WTC11 (cell line): Measurements from ENCODE around the gene GCM1. TPM values are rescaled to one million over a fixed set of nuclear protein-coding genes. Genes with fewer than 3 reads are reported as not detected.

Experiments used
- ATAC-seq: fragments of 200-7000 bp; cut with Tn5 transposase; 2 replicates; pipeline ENCODE4 v1.10.0; 2021; ENCODE audit warnings: mild to moderate bottlenecking, moderate library complexity
- CTCF ChIA-PET: fragments of 300-600 bp; sonication (Branson Sonifier 250); formaldehyde crosslinking; loops from one replicate; lab custom pipeline; 2021; ENCODE audit warnings: antibody characterized with exemption; lab: Charles Lee
- POLR2A ChIA-PET: fragments of 350-600 bp; sonication (Branson Sonifier 250); formaldehyde crosslinking; loops from one replicate; lab custom pipeline; 2021; ENCODE audit warnings: antibody characterized with exemption; lab: Charles Lee
- DNase-seq: peaks from one replicate; pipeline ENCODE4 v3.0.0; 2021; ENCODE audit warnings: low spot score
- H3K27ac Mint-ChIP-seq: 2 replicates; pipeline ENCODE4 v1.8.0; 2021; ENCODE audit warnings: mixed read lengths
- H3K27me3 Mint-ChIP-seq: 2 replicates; pipeline ENCODE4 v1.8.0; 2021; ENCODE audit warnings: low read depth, mild to moderate bottlenecking, moderate library complexity, mixed read lengths
- H3K36me3 Mint-ChIP-seq: 2 replicates; pipeline ENCODE4 v1.8.0; 2021; ENCODE audit warnings: mixed read lengths
- H3K4me1 Mint-ChIP-seq: 2 replicates; pipeline ENCODE4 v1.8.0; 2022; ENCODE audit warnings: mixed read lengths
- H3K4me3 Mint-ChIP-seq: 2 replicates; pipeline ENCODE4 v1.8.0; 2021; ENCODE audit warnings: mild to moderate bottlenecking, moderate library complexity, mixed read lengths
- H3K9me3 Mint-ChIP-seq: 2 replicates; pipeline ENCODE4 v1.8.0; 2021; ENCODE audit warnings: mixed read lengths
- CREB1 ChIP-seq: sonication (generic); formaldehyde crosslinking; IDR thresholded peaks from 2 replicates; pipeline ENCODE4 v1.8.0; 2023; ENCODE audit warnings: mild to moderate bottlenecking, missing genetic modification reagents
- GRHL2 ChIP-seq: fragments of 250-450 bp; sonication (Bioruptor Pico); IDR thresholded peaks from 2 replicates; pipeline ENCODE4 v1.8.0; 2022; ENCODE audit warnings: mild to moderate bottlenecking, moderate library complexity; ENCODE audit not compliant: insufficient replicate concordance, severe bottlenecking
- NFATC4 ChIP-seq: fragments of 250-450 bp; sonication (Bioruptor Pico); IDR thresholded peaks from 2 replicates; pipeline ENCODE4 v1.9.0; 2021; ENCODE audit warnings: mild to moderate bottlenecking
- TP53 ChIP-seq: sonication (generic); formaldehyde crosslinking; IDR thresholded peaks from 2 replicates; pipeline ENCODE4 v1.8.1; 2023; ENCODE audit warnings: mild to moderate bottlenecking, missing genetic modification reagents
- ZNF138 ChIP-seq: sonication (generic); formaldehyde crosslinking; conservative IDR thresholded peaks from 2 replicates; pipeline ENCODE4 v1.8.1; 2022; ENCODE audit warnings: mild to moderate bottlenecking, moderate library complexity, missing genetic modification reagents
- ZNF232 ChIP-seq: sonication (generic); formaldehyde crosslinking; IDR thresholded peaks from 2 replicates; pipeline ENCODE4 v1.8.0; 2022; ENCODE audit warnings: mild to moderate bottlenecking, missing genetic modification reagents
- total RNA-seq: library from RNA; stranded (reverse); gene quantifications from 3 replicates; pipeline ENCODE4 v1.2.3, GENCODE V29; 2021
- TF ChIP-seq, protein P1 (sequence below): sonication (generic); formaldehyde crosslinking; IDR thresholded peaks from 2 replicates; pipeline ENCODE4 v1.8.1; 2023; ENCODE audit warnings: mild to moderate bottlenecking, missing genetic modification reagents, borderline replicate concordance
- TF ChIP-seq, protein P2 (sequence below): sonication (generic); formaldehyde crosslinking; IDR thresholded peaks from 2 replicates; pipeline ENCODE4 v1.8.1; 2023; ENCODE audit warnings: mild to moderate bottlenecking, missing genetic modification reagents, moderate library complexity
- TF ChIP-seq, protein P3 (sequence below): sonication (generic); formaldehyde crosslinking; IDR thresholded peaks from 2 replicates; pipeline ENCODE4 v1.8.1; 2022; ENCODE audit warnings: mild to moderate bottlenecking, moderate library complexity, missing genetic modification reagents
- TF ChIP-seq, protein P4 (sequence below): sonication (generic); formaldehyde crosslinking; IDR thresholded peaks from 2 replicates; pipeline ENCODE4 v1.8.1; 2023; ENCODE audit warnings: mild to moderate bottlenecking, moderate library complexity, missing genetic modification reagents
- TF ChIP-seq, protein P5 (sequence below): fragments of 250-450 bp; sonication (Bioruptor Pico); IDR thresholded peaks from 2 replicates; pipeline ENCODE4 v1.8.0; 2021; ENCODE audit warnings: mild to moderate bottlenecking

Gene GCM1
- total RNA-seq, 1 experiment from 2014 or later, result 0.09 TPM

DNA sequence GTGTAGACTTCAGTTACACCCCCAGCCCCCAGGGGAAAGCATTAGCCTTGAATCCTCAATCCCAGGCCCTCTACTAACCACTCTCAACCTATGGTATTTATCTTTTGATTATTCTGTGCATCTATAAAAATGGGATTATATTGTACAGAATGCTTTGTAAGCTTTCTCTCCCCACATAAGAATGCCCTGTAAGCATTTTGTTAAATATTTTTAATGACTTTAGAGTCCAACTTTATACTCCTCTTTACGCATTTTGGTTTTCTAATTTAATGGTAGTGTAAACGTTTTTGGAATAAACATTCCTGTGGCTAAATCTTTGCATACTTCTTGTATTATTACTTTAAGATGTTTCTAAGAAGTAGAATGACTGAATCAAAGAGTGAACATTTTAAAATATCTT, 48.1 kb downstream of the GCM1 start:
- Mint-ChIP-seq H3K4me3 (no peak overlapping the region), H3K4me1 (no peaks in the 10 kb centered on the region), H3K9me3 (no peaks in the 10 kb centered on the region), H3K27ac (no peak overlapping the region), H3K36me3 (peaks cover 37% of the 10 kb centered on the region), H3K27me3 (no peaks in the 10 kb centered on the region)
- CTCF ChIA-PET, result no interaction called here
- no peak for TF ChIP-seq ZNF232 (CRISPR knock-in tag)
- DNase-seq (no peak), ATAC-seq (no peak)
- POLR2A ChIA-PET, result no interaction called here

DNA sequence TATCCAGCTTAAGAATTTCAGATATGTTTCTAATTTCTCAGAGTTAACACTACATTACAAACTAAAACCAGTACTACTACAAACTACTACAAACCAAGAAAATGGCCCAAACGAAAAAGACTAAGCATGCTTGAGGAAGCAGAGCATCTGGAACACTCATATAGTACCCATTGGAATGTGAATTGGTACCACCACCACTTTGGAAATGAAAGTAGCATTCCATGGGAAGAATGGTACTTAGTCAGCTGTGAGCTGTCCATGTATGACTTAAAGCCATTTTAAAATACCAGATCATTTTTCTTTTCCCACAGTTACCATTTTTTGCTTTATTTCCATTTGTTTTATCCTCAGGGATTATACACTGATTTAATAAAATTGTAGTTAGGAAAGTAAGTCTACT, 52.9 kb downstream of the GCM1 start:
- Mint-ChIP-seq H3K36me3 (peaks cover 61% of the 10 kb centered on the region), H3K4me1 (no peaks in the 10 kb centered on the region), H3K9me3 (no peaks in the 10 kb centered on the region), H3K27me3 (no peaks in the 10 kb centered on the region), H3K27ac (no peak overlapping the region), H3K4me3 (no peak overlapping the region)
- POLR2A ChIA-PET, result no interaction called here
- ATAC-seq, result no peak
- CTCF ChIA-PET, result no interaction called here
- no peak for DNase-seq
- TF ChIP-seq ZNF232 (CRISPR knock-in tag), result no peak
- TF ChIP-seq ZNF138 (CRISPR knock-in tag), result no peak
- TF ChIP-seq, protein P1, sequence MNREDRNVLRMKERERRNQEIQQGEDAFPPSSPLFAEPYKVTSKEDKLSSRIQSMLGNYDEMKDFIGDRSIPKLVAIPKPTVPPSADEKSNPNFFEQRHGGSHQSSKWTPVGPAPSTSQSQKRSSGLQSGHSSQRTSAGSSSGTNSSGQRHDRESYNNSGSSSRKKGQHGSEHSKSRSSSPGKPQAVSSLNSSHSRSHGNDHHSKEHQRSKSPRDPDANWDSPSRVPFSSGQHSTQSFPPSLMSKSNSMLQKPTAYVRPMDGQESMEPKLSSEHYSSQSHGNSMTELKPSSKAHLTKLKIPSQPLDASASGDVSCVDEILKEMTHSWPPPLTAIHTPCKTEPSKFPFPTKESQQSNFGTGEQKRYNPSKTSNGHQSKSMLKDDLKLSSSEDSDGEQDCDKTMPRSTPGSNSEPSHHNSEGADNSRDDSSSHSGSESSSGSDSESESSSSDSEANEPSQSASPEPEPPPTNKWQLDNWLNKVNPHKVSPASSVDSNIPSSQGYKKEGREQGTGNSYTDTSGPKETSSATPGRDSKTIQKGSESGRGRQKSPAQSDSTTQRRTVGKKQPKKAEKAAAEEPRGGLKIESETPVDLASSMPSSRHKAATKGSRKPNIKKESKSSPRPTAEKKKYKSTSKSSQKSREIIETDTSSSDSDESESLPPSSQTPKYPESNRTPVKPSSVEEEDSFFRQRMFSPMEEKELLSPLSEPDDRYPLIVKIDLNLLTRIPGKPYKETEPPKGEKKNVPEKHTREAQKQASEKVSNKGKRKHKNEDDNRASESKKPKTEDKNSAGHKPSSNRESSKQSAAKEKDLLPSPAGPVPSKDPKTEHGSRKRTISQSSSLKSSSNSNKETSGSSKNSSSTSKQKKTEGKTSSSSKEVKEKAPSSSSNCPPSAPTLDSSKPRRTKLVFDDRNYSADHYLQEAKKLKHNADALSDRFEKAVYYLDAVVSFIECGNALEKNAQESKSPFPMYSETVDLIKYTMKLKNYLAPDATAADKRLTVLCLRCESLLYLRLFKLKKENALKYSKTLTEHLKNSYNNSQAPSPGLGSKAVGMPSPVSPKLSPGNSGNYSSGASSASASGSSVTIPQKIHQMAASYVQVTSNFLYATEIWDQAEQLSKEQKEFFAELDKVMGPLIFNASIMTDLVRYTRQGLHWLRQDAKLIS (CRISPR knock-in tag), result no peak
- no peak for TF ChIP-seq GRHL2 (CRISPR knock-in tag)
- TF ChIP-seq, protein P2, sequence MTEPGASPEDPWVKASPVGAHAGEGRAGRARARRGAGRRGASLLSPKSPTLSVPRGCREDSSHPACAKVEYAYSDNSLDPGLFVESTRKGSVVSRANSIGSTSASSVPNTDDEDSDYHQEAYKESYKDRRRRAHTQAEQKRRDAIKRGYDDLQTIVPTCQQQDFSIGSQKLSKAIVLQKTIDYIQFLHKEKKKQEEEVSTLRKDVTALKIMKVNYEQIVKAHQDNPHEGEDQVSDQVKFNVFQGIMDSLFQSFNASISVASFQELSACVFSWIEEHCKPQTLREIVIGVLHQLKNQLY, result no peak
- no peak for TF ChIP-seq NFATC4 (CRISPR knock-in tag)
- no peak for TF ChIP-seq CREB1 (CRISPR knock-in tag)
- TF ChIP-seq, all 79 proteins: peak for 0

DNA sequence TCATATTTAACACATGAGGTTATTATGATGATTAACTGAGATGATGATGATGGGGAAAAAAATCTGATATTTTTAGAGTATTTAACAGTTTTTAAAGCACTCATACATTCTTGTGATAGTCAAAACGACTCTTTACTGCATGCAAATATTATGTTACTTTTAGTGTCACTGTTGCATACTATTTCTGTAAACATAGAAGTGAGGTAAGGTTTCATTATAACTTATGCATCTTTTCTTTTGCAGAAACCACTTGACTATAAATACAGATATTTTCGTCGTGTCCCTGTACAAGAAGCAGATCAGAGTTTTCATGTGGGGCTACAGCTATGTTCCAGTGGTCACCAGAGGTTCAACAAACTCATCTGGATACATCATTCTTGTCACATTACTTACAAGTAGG, 53.4 kb downstream of the GCM1 start:
- ChIA-PET CTCF (no interaction called here), POLR2A (no interaction called here)
- DNase-seq, result no peak
- no peak overlapping the region for H3K4me3 Mint-ChIP-seq
- TF ChIP-seq, protein P3, sequence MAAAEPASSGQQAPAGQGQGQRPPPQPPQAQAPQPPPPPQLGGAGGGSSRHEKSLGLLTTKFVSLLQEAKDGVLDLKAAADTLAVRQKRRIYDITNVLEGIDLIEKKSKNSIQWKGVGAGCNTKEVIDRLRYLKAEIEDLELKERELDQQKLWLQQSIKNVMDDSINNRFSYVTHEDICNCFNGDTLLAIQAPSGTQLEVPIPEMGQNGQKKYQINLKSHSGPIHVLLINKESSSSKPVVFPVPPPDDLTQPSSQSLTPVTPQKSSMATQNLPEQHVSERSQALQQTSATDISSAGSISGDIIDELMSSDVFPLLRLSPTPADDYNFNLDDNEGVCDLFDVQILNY (CRISPR knock-in tag), result no peak
- no peak for TF ChIP-seq ZNF138 (CRISPR knock-in tag)
- TF ChIP-seq, protein P4, sequence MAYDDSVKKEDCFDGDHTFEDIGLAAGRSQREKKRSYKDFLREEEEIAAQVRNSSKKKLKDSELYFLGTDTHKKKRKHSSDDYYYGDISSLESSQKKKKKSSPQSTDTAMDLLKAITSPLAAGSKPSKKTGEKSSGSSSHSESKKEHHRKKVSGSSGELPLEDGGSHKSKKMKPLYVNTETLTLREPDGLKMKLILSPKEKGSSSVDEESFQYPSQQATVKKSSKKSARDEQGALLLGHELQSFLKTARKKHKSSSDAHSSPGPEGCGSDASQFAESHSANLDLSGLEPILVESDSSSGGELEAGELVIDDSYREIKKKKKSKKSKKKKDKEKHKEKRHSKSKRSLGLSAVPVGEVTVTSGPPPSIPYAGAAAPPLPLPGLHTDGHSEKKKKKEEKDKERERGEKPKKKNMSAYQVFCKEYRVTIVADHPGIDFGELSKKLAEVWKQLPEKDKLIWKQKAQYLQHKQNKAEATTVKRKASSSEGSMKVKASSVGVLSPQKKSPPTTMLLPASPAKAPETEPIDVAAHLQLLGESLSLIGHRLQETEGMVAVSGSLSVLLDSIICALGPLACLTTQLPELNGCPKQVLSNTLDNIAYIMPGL, result no peak
- TF ChIP-seq NFATC4 (CRISPR knock-in tag), result no peak
- TF ChIP-seq, protein P5, sequence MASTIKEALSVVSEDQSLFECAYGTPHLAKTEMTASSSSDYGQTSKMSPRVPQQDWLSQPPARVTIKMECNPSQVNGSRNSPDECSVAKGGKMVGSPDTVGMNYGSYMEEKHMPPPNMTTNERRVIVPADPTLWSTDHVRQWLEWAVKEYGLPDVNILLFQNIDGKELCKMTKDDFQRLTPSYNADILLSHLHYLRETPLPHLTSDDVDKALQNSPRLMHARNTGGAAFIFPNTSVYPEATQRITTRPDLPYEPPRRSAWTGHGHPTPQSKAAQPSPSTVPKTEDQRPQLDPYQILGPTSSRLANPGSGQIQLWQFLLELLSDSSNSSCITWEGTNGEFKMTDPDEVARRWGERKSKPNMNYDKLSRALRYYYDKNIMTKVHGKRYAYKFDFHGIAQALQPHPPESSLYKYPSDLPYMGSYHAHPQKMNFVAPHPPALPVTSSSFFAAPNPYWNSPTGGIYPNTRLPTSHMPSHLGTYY (CRISPR knock-in tag), result no peak
- TF ChIP-seq TP53 (CRISPR knock-in tag), result no peak
- ATAC-seq, result no peak
- no peaks in the 10 kb centered on the region for H3K9me3 Mint-ChIP-seq
- H3K36me3 Mint-ChIP-seq, result peaks cover 61% of the 10 kb centered on the region
- H3K4me1 Mint-ChIP-seq, result no peaks in the 10 kb centered on the region
- H3K27me3 Mint-ChIP-seq, result no peaks in the 10 kb centered on the region
- H3K27ac Mint-ChIP-seq, result no peak overlapping the region
